Measurements from ENCODE around the gene PITX1.

The PITX1 gene

DNA sequence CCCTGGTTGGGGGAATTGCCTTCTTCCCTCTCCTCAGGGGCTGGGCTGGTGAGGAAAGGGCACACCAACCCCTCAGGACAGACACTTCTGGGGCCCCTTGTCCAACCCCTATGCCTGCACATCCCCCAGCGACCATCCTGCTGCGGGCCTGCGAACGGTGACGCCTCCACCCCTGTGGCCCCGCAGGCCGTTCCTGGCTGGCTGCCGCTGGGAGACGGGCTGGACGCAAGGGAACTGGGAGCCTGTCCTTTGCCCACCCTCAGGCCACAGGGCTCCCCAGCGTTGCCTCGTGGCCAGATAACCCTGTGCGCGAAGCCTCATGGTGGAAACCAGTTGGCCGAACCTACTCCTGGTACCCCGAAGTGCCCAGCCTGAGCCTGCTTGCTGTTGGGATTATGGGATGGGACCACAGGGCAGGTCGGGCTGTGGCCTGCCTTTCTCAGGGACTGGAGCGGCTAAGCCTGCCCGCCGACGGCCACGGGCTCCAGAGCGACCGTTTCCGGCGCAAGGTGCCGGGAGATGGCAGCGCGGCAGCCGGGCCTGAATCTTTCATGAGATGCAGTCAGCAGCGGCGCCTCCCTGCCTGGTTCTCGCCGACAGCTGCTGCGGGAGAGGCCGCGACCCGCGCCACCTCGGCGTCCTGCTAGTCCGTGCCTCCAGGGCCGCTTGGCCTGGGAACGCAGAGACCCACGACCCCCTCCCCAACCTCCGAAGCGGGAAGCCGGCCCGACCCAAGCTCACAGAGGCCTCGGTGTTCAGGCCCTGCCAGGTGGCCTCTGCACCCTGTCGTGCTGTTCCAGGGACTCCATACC, 6.5 kb upstream of the PITX1 start:
- no peak for FAIRE-seq

DNA sequence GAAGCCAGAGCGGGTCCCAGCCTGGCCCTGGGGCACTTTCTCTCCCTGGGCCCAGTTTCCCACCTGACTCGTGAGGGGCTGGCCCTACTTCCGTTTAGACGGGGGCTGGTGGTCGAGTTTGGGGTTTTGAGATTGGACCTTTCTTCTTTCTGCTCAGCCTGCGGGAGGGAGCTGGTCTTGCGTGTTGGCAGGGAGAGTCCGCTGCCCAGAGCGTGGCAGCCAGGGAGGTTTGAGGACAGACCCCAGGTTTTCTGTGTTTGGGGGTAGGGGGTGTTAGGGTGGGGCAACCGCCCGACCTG, 6.0 kb upstream of the PITX1 start:
- FAIRE-seq: no peak

DNA sequence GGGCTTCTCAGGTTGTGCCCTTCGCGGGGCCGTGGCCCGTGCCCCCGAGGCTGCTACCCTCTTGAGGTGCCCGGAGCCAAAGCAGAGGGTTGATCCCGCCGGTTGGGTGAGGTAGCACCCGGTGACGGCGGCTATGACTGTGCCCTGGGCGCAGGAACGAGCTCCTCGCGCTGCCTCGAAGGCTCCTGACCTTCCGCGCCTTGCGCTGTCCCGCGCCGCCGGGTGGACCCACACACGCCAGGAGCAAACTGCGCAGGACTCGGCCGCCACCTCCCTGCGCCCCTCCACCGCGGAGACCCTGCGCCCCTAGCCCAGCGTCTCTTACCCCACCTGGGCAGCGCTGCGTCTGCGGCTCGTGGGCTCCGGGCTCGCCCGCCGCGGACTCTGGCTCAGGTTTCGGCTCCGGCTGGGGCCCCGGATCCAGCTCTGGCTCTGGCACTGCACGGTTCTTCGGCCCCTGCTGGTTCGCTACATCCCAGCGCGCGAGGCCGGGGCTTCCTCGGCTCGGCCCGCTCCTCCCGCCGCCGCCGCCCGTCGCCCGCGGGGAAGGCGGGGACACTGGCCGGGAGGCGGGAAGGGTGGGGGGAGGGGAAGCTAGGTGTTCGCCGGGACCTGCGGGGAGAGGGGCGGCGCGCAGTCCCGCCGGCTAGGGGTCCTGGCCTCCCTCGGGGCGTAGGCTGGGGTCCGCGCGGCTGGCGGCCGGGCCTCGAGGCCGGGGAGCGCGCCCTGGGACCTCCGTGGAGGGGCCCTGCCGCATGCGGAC, 5.4 kb upstream of the PITX1 start:
- FAIRE-seq: no peak

DNA sequence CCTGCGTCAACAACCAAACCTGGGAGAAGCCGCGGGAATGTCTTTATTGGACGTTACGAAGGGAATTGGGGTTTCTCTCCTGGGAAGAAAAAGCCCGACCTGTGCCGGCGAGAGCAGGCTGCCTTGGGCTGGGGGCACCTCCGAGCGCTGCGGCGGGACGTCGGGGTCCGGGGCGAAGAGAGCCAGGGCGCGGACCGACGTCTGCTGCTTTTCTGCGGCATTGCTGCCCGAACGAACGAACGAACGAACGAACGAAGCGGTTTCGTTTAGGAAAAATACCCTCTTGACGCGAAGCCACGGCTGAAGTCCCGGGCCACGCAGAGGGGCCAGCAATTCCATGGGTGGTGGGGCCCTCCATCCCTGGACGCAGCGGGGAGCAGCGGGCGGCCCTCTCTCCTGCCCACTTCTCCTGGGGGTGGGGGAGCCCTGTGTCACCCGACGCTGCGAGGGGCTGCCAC, 4.8 kb upstream of the PITX1 start:
- no peak for FAIRE-seq

DNA sequence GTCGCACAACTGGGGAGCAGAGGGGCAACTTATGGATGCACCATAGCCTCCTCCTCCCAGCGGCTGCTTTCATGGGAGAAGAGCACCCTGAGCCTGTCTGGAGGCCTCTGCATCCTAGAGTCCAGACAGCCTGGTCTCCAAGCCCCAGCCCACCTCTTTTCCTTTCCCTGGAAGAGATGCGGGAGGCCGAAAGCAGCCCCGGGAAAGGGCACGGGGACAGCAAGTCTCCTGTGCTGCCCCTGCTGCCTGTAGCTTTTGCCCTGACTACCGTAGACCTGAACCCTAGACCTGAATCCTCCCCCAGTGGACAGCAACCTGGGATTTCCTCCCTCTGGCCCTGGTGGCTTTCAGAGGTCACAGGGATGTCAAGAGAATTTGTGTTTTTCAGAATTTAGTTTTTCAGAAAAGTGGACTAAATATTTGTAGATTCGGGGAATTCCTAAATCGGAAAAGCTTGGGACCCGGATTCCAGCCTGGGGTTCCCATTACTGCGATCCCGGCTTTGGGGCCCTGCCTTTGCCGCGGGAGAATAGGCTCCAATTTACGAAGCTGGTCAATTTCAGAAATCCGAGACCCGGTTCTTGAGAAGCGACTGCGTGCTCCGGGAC, 4.3 kb upstream of the PITX1 start:
- no peak for FAIRE-seq

DNA sequence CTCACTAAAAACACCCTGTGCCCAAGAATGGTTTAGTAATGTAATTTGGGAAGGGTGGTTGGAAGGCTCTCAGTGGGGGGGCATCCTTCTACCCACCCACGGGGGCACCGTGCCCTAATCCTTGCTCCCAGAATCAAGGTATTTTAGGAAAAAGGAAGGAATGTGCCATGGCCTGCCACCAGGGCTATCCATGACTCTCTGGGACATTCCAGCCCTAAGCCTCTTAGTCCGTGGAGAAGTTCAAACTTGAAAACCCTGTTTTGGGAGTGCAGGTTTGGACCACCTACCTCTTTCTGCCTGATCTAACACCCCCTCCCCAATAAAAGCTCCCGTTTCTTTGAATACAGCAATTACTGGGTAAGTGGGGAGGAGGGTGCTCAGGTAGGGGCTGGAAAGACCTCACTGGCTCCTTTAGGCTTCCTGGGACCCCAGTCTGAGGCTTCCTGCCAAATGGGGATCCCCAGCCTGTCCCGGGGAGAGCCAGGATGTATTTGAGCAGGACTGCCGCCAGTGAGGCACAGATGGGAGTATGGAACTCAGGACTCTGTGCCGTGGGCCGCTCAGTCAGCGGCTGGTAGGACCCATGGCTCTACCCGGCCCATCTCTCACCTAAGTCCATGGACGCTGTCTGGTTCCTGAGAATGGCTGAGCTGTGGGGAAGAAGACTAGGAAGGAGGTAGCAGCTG, 3.6 kb upstream of the PITX1 start:
- FAIRE-seq: no peak

DNA sequence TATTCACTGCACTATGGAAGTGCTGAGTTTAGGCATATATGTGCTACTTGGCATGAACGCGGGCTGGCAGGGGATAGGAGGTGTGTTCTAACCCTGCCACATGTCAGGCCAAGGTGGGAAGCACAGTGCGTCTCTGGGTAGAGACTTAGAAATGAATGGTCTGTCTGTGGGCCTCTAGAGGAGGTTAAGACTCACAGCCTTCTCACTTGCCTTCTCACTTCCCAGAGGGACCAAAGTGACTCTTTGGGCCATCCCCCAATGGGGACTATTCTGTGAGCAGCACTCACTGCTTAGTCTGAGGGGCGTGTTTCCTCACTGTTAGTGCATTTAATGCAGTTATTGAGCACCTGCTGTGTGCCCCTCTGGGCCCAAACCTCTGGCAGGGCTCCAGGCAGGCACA, 2.4 kb upstream of the PITX1 start:
- no peak for FAIRE-seq

DNA sequence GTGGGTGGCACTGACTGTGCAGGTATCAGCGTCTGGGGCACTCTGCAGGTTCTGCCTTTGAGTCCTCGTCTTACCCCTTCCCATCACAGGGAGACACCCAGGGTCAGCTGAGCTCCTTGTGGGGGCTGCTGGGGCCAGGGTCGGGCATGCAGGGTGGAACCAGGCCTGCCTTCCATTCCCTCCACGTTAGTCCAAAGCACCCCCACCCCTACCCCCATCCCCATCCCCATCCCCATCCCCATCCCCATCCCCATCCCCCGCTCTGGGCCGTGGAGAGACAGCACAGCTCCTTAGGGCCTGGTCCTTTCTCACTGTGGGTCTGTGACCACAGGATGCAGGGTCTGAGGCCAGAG, 1.6 kb upstream of the PITX1 start:
- no peak for FAIRE-seq

DNA sequence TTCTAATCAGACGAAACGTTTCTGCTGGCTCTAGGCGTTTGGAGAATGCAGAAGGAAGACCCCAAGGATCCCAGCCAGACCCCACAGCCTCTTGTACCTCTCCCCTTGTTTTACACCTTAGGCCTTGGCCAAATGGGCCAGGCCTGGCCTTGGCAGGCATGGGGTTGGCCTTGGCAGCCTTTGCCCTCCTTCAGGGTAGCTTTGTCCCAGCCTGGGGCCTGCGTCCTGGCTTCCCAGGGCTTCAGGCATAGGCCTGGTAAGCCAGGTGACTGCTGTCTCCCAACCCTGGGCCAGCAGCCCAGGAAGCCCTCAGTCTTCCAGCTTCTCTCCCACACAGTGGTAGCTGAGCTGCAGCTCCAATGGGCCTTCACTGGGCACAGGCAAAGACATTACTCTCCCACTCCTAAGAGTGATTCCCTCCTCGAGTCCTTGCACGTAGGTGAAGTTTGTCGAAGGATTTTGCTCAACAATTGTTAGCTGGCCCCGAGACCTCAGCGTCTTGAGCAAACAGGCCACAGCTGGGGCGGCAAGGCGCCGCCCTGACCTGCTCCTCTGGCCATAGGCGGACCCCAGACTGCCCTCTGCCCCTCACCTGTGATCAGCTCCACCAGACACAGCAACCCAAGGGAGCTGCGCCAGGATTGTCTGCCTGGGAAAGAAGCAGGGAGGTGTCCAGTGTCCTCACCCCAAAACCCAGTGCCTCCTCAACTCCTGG, 1.1 kb upstream of the PITX1 start:
- no peak for FAIRE-seq

DNA sequence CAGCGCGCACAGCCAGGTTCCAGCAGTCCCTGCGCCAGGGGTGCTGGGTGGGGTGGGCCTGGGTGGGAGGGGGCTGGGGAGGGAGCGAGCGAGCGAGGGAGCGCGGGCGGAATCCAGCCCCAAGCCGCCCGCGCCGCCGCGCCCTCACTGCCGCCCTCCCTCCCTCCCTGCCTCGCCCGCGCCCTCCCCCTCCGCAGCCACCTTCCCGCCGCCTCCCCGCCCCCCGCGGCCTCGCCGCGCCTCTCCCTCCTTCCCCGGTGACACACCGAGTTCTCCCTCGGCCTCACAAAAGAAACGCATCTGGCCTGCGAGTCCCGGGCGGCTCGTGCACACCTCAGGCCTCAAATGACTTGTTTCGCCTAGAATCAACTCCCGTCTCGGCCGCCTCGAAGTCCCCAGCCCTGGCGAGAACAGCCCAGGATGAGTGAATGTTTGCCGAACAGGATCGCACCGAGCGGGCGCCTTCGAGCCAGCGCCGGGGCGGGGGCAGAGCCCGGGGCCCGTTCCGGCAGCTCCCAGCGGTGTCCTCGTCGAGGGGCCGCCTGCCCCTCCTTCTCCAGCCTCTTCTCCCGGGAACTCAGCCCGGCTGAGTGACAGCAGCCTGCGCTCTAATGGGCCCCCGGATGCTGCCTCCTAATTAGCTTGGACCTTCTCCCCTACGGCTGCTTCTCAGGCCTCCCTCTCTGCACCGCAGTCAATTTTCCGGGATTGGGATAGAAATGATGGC, 371 bp upstream of the PITX1 start:
- no peak for FAIRE-seq

DNA sequence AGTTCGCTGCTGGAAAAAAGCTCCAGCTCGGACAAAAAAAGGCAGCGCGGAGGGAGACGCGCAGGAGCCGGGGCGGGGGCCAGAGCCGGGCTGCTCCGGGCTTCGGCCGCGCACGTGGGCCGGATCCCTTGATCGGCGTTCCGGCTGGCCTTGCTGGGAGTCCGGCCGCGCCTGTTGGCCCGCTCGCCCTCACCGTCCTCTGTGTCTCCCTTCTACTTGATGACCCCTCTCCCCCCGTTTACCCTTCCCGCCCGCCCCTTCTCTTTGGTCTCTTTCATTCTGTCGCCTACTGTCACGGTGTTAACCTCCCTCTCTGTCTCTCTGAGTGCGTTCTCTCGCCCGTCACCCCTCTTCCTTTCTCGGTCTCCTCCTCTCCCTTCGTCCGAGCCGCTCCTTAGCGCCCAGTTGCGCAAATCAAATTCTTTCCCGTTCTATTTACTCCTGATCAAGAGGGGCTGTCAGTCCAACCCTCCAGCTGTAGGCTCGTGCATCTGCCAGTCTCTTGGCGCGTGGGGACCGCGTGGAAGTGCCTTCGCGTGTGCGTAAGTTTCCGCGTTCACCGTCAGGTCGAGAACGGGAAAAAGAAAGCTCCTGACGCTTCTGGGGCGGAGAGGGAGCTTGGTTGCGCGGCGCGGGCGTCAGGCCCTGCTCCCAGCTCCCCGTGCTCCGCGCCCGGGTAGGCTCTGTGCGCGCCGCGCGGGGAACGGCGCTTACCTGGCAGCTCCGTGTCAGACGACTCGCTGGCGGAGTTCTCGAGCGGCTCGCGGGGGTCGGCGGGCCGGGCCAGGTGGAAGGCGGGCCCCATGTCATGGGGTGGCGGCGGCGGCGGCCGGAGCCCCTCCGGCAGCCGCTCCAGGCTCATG, 798 bp downstream of the PITX1 start:
- no peak for FAIRE-seq

DNA sequence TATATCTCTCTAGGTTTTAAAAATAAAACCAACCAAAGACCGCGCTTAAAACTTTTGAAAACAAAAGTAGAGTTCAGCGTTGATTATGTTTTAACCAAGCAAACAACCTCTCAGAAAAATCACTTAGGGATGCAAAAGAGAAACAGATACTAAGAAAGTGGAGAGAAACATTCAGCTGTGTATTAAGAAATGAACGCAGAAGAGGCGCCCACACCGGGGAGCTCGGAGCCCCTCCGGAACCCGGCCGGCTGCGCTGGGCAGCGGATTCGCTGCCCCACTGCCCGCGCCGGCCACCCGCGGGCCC, 1.4 kb downstream of the PITX1 start:
- no peak for FAIRE-seq

DNA sequence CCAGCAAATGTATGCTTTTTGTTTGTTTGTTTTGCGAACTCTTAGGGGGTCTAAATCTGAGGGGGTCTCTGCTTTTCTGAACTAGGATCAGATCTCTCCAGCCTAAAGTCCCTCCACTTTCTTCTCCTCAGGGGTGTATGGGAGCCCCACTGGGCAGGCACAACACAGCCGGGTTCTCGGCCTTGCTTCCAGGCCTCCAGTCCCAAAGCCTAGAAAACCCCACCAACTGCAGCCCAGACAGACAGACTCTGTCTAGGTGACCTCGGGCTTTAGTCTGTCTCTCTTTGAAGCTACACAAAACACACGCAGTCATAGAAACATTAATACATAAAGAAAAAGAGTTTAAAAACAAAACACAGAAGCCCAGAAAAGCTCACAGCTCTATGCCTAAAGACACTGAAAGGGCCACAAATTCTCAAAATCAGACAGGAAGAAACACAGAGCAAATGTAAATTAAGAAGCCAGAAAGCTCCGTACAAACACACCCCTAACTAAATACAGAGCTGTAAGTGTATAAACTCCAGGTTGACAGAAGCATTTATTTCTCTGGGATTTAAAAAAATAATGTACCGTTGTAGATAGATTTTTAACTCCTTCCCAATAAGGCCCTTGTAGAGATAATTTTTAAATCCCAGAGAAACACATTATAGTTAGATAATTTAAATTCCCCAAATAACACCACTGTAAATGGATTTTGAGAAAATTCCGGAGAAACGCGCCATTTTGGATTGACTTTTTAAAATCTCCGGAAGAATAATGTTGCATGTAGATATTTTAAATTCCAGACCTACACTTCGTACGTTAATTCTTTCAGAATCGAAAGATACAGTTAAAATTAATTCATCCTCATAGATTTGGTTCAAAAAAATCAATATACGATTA, 2.0 kb downstream of the PITX1 start:
- peak; percentile 42 for FAIRE-seq

DNA sequence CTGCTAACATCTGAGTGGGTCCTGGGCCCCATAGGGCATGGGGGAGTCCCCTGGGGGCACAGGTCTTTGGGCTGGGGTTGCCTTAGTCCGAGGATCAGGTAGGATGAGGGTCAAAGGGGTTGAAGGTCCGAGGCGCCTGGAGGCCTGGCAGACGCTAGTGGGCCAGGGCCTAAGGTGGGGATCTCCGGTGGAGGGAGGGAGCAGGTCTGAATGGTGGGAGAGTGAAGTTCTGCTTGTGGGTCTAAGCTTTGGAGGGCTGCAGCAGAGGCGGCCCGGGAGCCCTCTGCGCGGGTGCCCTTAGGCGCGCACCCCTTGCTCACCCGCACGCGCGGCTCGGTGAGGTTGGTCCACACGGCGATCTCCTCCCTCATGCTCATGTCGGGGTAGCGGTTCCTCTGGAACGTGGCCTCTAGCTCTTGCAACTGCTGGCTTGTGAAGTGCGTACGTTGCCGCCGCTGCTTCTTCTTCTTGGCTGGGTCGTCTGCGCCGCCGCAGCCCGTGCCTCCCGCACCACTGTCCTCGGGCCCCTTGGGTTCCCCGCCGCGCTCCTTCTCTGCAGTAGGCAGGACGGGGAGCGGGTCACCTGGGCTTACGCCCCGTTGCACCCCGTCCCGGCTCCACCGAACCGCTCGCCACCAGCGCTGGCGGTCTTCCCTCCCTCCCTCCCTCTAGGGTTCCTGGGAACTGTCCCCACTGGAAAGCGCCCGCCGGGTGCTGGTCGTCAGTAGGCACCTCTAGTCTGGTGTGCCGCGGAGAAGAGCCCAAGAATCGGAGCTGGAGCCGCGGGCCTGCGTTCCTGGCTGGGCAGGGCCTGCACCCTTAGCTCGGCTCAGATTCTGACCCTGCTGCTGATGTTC, 2.8 kb downstream of the PITX1 start:
- FAIRE-seq: no peak

DNA sequence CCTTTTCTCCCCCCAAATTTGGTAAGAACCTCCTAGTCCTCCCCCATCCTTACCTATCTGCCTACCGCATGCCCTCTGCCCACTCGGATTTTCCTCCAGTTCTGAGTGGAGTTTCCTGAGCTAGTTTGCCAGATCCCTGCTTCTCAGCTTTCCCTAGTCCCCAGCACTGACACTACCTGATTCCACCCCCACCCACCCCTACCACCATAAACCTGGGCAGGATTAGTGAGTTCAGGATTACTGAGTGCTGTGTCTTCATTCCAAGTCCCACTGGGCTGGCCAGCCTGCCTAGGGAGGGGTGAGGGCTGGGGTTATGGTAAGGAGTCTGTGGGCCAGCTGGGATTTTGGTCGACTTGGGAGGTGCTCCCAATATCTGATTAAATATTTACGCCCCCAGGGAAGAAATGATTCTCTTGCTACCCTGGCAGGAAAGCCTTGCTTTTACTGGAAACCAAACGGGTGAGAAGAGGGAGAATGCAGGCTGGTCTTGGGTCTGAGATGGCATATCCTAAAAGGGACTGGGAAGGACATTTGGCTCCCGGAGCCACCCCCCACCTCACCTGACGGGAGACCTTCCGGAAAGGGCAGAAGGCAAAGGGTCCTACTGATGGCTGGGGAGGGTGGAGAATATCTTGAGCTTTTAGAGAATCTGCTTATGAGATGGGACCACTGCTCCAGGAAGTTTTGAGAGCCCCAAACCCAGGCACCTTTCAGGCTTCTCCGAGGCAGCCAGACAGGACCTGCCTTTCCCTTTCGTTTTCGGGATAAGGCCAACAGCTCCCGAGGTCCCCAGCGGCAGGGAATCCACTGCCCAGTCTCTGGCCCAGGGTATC, 3.7 kb downstream of the PITX1 start:
- FAIRE-seq: no peak

DNA sequence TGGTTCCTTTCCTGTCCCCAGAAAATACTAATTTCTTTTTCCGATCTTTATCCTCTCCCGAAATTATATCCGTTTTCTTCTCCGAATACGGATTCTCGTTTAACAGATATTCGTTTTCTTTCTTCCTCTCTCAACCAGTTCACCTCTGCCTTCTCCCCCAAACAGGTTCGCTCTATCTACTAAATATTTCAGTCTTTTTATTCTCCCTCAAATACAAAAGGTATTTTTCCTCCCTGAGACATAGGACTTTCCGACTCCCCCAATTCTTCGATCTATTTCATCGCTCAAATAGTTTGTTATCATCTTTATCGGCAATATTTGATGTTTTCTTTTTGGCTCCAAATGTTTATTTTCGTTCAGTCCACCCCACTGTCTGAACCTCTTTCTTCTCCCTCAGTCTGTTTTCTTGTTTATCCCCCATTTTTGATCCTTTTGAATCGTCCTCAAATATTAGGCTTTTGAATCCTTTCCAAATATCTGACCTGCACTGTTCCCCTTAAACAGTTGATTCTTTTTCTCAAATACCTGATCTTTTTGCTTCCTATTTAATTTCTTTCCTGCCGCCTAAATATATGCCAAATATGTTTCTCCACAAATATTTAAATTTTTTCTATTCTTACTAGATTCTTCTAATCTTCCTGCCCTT, 4.4 kb downstream of the PITX1 start:
- no peak for FAIRE-seq

DNA sequence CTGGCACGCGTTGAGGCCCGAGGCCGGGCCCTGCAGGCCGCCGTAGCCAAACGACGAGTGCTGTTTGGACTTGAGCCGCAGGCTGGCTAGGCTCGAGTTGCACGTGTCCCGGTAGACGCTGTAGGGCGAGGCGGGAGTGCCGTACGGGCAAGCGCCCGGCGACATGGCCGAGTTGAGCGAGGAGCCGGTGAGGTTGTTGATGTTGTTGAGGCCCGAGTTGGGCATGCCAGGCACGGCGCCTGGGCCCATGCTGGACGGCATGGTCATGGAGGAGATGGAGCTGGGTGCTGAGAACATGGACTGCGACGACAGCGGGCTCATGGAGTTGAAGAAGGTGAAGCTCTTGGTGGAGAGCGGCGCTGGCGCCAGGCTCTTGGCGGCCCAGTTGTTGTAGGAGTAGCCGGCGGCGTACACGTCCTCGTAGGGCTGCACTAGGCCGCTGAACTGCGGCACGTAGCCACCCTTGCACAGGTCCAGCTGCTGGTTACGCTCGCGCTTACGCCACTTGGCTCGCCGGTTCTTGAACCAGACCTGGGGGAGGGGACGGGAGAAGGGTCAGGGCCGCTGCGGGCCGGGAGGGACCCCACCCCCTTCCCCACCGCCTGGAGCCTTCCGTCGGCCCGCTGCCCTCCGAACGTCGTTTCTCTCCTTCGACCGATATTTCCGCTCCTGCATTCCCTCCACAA, 5.1 kb downstream of the PITX1 start:
- FAIRE-seq: no peak
